Activated CD8-positive, alpha-beta memory T cell treated with anti-CD3 and anti-CD28 coated beads for 1 hour (primary cell): ENCODE measurements around the gene GSG1L2.

ENCODE experiments used
- DNase-seq, 2 donors: peaks; one replicate each; pipeline ENCODE4 v3.0.0-alpha.2; 2020; ENCODE audit warnings: low read depth in 1 of 2; ENCODE audit errors: extremely low read depth in 1 of 2

Gene GSG1L2

GRCh38 chr17:9821921-9822320 lies at the start of gene GSG1L2:
Gene GSG1L2, minus strand, starts transcription at chr17:9822079. Its CDS starts 8 bp downstream, at chr17:9822071.
- DNase-seq, result no peak

- no peak for DNase-seq
Observed at GRCh38 chr17:9868552-9868951, 46.7 kb upstream of the GSG1L2 start.

- DNase-seq, result no peak
Observed at GRCh38 chr17:9865586-9865985, 43.7 kb upstream of the GSG1L2 start.

GRCh38 chr17:9862949-9863348 lies 41.1 kb upstream of the GSG1L2 start:
- DNase-seq, result no peak

GRCh38 chr17:9862220-9862619 lies 40.3 kb upstream of the GSG1L2 start:
- no peak for DNase-seq

- no peak for DNase-seq
Observed at GRCh38 chr17:9860851-9861250, 39.0 kb upstream of the GSG1L2 start.

GRCh38 chr17:9859781-9860180 lies 37.9 kb upstream of the GSG1L2 start:
- no peak for DNase-seq

GRCh38 chr17:9855036-9855435 lies 33.2 kb upstream of the GSG1L2 start:
- no peak for DNase-seq

- no peak for DNase-seq
Observed at GRCh38 chr17:9854255-9854654, 32.4 kb upstream of the GSG1L2 start.

GRCh38 chr17:9850151-9850550 lies 28.3 kb upstream of the GSG1L2 start:
- DNase-seq, result no peak

GRCh38 chr17:9845306-9845705 lies 23.4 kb upstream of the GSG1L2 start:
- DNase-seq, result no peak

- no peak for DNase-seq
Observed at GRCh38 chr17:9844153-9844552, 22.3 kb upstream of the GSG1L2 start.

GRCh38 chr17:9843152-9844010 lies 21.5 kb upstream of the GSG1L2 start:
- no peak for DNase-seq

- no peak for DNase-seq
Observed at GRCh38 chr17:9842057-9842758, 20.3 kb upstream of the GSG1L2 start.

GRCh38 chr17:9839433-9839832 lies 17.6 kb upstream of the GSG1L2 start:
- no peak for DNase-seq

GRCh38 chr17:9837551-9838471 lies 15.9 kb upstream of the GSG1L2 start:
- DNase-seq, result no peak

- DNase-seq, result no peak
Observed at GRCh38 chr17:9833922-9834321, 12.0 kb upstream of the GSG1L2 start.

- DNase-seq, result no peak
Observed at GRCh38 chr17:9830711-9831110, 8.8 kb upstream of the GSG1L2 start.

- no peak for DNase-seq
Observed at GRCh38 chr17:9829343-9829742, 7.5 kb upstream of the GSG1L2 start.

GRCh38 chr17:9828296-9829295 lies 6.7 kb upstream of the GSG1L2 start:
- no peak for DNase-seq
